ENCODE results near the gene ELMOD3. TPM values are rescaled to one million over a fixed set of nuclear protein-coding genes. Genes with fewer than 3 reads are reported as not detected.
"Not testable (repeated sequence)": the region's sequence is repeated elsewhere in the genome, so short reads cannot be mapped to it uniquely, and the experiment has no call there.

Gene ELMOD3
- polyA plus RNA-seq, 1 donor = 17.5 TPM

GRCh38 chr2:85427300-85427835, 72.8 kb downstream of the ELMOD3 start:
- DNase-seq = no peak

GRCh38 chr2:85428343-85428881, 73.8 kb downstream of the ELMOD3 start:
- DNase-seq = no peak

- no peak for DNase-seq
Measured at GRCh38 chr2:85429213-85429923, 74.8 kb downstream of the ELMOD3 start.

GRCh38 chr2:85429924-85430289, 75.3 kb downstream of the ELMOD3 start:
- DNase-seq = no peak

GRCh38 chr2:85430752-85431569, 76.4 kb downstream of the ELMOD3 start:
- no peak for DNase-seq

DNA sequence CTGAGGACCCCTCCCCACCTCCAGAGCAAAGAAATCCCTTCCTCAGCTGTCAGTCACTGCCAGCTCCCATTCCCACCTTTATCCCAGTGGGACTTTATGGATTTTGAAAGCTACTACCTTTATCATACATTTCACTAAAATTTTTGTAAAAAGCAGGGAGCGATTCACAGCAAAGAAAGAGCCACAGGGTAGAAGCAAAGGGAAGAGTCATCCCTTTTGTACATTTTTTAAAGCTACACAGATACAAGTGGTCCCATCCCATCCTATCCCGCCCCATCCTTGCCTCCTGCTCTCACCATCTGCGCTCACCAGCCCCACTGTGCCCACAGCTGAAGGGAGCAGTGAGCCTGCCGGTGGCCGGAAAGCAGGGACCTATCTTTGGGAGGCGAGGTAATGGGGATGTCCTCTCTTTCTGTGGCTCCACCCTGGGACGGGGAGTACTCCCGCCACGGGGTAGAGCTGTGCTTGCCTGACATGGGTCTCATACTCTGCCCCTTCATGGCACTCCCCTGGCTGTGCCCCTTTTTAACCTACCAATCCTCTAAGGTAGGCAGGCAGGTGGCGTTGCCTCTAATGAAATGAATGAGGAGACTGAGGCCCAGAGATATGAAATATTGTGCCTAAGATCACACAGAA, 77.1 kb downstream of the ELMOD3 start:
- no peak for DNase-seq

DNA sequence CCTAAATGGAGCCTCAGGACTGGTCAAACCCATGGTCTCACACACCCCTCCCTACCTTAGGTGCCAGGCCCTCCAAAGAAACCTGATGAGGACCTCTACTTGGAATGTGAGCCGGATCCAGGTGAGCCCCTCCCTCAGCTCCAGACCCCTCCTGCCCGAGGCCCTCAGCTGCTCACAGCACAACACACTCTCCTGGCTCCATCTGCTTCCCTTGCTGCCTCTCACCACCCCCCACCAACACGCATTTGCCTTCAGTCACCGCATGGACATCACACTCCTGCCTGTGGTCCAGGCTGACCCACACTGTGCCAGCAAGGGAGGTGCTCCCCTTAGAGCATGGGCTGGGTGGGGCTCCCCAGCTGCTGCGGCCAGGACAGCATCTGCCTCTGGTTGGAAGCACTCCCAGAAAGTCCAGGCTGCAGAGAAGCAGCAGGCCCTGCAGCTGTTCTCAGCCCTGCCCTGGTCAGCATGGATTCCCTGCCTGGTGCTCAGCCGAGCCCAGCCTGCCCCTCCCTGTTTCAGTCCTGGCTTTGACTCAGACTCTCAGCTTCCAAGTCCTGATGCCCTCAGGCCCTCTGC, 79.0 kb downstream of the ELMOD3 start:
- DNase-seq = peak; percentile 88

- DNase-seq = no peak
Measured at GRCh38 chr2:85434696-85435095, 80.1 kb downstream of the ELMOD3 start.

DNA sequence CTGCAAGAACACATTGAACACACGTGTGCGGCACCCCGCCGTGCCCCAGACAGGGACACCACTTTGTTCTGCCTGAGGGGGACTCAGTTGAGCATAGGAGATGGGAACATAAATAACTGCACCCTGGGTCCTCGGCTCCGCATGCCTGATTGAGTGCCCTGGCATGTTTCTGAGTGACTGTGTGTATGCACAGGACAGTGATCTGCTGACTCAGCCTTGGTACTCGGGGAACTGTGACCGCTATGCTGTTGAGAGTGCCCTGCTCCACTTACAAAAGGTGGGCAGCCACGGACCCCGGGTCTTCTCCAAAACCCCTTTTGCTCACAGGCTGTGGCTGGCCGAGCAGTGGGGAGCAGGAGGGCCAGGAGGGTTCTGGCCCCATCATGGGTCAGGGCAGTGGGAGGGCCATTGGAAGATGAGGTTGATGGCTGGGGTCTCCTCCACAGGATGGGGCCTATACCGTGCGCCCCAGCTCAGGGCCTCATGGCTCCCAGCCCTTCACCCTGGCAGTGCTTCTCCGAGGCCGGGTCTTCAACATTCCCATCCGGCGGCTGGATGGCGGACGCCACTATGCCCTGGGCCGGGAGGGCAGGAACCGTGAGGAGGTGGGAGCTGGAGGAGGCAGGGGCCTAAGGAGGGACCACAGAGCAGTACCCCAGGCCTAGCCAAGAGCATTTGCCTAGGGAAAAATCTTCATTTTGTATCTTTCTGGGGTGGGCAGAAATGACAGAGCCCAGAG, 80.8 kb downstream of the ELMOD3 start:
- DNase-seq = no peak

GRCh38 chr2:85435981-85436835, 81.6 kb downstream of the ELMOD3 start:
- no peak for DNase-seq

DNA sequence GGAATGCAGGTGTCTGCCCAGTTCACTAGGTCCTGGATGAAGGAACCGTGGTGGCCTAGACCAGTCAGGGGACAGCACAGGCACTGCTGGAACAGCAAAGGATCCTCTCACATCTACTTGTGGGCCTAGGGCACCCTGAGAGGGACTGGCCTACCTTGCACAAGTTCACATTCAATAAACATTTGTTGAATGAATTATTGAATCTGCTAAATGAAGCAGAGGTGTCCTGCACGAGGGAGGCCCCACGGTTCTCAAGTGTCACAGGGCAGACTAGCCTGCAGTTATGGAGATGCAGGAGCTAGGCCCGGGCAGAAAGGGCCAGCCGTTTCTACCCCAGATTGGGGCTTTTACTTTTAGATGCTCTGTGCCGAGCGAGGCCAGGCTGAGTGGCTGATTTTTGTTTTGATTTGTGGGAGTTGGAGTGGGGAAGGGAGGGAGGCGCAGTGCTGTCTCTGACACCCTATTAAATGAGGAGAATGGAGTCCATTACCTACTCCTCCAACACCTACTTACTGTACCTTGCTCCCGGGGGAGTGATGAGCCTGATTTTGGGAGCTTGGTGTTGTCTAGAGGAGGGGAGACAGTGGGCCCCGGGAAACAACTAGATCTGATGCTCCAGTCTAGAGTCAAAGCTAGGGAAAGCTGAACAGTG, 82.4 kb downstream of the ELMOD3 start:
- DNase-seq = no peak

DNA sequence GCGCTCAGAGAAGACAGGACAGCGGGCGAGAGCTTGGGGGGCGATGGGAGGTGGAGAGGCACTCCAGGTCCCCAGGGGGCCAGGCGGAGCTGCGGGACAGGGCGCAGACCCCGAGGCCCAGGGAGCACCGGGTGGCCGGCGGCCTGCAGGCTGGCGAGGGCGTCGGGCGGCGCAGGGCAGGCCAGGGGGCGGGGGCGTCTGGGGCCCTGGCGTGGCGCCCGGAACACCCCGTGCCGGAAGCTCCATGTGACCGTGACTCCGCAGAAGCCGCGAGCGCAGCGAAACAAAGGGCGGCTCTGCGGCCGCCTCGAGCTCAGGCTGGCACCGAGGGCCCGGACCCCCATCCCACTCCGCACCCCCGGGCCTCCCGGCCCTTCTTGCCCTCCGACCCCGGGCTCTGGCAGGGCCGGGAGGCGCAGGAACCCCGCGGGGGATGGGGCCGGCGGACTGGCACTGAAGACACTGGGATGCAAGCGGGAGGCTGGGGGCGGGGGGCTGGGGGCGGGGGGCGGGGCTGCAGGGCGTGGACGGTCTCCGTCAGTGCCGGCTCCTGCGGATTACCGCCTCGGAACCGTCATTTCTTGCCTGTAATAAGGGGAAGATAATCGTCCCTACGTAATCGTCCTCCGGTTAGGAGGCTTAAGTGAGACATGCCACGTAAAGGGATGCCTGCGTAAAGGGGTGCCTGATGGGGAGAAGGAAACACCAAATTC, 83.1 kb downstream of the ELMOD3 start:
- peak; percentile 88 for DNase-seq

DNA sequence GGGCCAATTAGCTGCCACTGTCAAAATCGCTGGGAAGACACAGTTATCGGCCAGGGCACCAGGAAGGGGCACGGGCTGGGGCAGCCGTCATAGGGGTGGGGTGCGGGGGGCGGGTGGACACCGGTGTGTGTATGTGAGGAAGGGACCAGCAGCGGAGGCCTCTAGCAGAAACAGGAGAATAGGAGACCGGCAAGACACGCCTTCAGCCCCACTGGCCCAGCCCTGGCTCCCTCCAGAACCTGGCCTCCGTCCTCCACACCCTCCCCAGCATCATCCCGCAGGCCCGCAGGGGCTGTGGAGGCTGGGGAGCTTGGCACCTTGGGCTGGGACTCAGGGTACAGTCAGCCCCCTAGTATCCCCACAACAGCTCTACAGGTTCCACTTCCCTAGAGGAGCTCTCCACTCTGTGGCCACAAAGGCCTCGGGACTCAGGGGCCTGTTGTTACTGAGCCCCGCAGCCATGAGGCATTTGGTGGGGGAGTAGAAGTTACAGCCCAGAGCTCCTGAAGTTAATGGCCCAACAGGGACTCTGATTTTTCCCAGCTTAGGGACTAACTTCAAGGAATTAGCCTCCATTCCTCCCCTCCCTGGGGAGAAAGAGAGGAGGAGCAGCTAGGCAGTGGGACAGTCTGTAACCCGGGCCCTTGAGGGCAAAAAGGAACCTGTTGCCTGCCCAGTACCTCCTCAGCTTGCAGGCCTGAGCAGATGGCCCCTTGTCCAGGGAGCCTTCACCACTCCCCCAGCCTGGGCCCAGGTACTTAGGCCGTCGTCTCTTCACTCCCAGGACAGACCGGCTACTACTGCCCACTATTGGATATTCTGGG, 83.8 kb downstream of the ELMOD3 start:
- DNase-seq = no peak

- DNase-seq = no peak
Measured at GRCh38 chr2:85439025-85439472, 84.5 kb downstream of the ELMOD3 start.

GRCh38 chr2:85439569-85439968, 85.0 kb downstream of the ELMOD3 start:
- DNase-seq = not testable (repeated sequence)

- DNase-seq = no peak
Measured at GRCh38 chr2:85439986-85440385, 85.4 kb downstream of the ELMOD3 start.

DNA sequence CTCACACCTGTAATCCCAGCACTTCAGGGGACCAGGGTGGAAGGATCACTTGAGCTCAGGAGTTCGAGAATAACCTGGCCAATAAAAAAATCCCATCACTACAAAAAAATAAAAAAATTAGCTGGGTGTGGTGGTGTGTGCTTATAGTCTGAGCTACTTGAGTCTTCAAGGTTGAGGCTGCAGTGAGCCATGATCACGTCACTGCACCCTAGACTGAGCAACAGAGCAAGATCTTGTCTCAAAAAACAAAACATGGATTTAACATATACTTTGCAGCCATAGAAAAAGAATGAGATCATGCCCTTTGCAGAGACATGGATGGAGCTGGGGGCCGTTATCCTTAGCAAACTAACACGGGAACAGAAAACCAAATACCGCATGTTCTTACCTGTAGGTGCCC, 86.2 kb downstream of the ELMOD3 start:
- DNase-seq = no peak

All from hindlimb muscle (tissue), 1 donor.